ENCODE measurements around the gene PDGFRA. TPM values are rescaled to one million over a fixed set of nuclear protein-coding genes. Genes with fewer than 3 reads are reported as not detected.

The PDGFRA gene
- total RNA-seq, 1 experiment from 2014 or later, result 6.8 TPM

DNA sequence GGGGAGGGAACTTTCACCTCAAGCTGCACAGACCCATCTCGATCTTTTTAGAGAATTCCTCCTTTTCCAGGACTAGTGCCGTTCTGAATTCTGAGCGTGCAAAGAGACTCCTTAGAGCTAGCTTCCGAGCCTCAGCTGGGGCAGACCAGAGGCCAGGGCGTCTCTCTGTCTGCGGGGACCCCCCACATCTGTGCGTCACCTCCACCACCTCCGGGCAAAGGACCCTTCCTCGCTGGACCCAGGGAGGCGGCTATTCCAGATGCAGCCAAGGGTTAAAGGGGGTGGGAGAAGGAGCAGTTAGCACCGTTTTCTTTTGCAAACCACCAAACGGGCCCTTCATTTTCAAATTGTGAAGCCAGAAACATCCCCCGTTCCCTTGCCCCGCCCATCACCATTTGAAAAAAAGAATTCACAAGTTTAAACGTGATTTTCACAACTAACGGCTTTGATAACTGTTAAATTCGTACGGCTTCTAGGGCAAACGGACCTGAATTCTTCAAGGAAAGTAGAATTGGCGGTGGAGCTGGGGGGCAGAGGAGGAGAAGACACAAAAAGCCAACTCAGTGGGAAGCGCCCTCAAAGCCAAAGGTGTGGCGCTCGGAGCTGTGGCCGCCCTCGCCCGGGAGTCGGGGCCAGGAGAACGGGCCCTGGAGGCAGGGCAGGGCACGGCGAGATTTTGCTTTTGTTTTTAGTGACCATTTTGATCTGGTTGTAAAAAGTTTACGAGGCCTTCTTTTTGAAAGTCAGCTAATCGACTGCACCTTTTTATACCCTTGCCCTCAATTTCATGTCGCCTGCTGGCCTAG, 3.3 kb upstream of the PDGFRA start:
- Histone ChIP-seq H3K4ac (ENCODE audit: low read depth, low read length) (no peak overlapping the region), H2AFZ (ENCODE audit: low read length) (no peak overlapping the region), H4K5ac (ENCODE audit: insufficient read length, low read depth, low read length) (no peak overlapping the region), H3K9ac (ENCODE audit: extremely low read depth, insufficient read length, low read length) (no peak overlapping the region), H3K27me3 (ENCODE audit: insufficient read depth, low read length) (peaks cover 67% of the 10 kb centered on the region), H2BK5ac (ENCODE audit: insufficient read length, low read length) (no peak overlapping the region), H3K4me1 (ENCODE audit: insufficient read depth, low read length) (no peaks in the 10 kb centered on the region; the same call in 1 of the 2 replicates), H3K79me1 (ENCODE audit: insufficient read depth, low read depth, low read length, poor library complexity, severe bottlenecking) (no peaks in the 10 kb centered on the region), H4K91ac (ENCODE audit: insufficient read length, low read depth, low read length) (no peak overlapping the region), H3K79me2 (ENCODE audit: insufficient read depth, low read length) (no peaks in the 10 kb centered on the region), H3K23ac (ENCODE audit: insufficient read length, low read depth, low read length) (no peak overlapping the region), H3K9me3 (ENCODE audit: control insufficient read depth, low read depth, low read length) (no peaks in the 10 kb centered on the region), H3K56ac (ENCODE audit: insufficient read length, low read depth, low read length) (no peak overlapping the region), H2AK5ac (ENCODE audit: insufficient read length, low read length) (no peak overlapping the region), H3K18ac (ENCODE audit: insufficient read length, low read depth, low read length) (no peak overlapping the region), H3K27ac (ENCODE audit: insufficient read length, low read depth, low read length) (no peak overlapping the region), H3K23me2 (ENCODE audit: insufficient read length, low read depth, low read length, poor library complexity, severe bottlenecking) (peaks cover 29% of the 10 kb centered on the region), H2BK120ac (ENCODE audit: low read depth, low read length, poor library complexity, severe bottlenecking) (no peak overlapping the region), H4K8ac (replicated peaks; ENCODE audit: insufficient read length, low read depth, low read length) (no peak overlapping the region), H3T11ph (ENCODE audit: low read length) (no peak overlapping the region), H4K20me1 (ENCODE audit: control insufficient read depth, insufficient read depth, insufficient read length) (no peaks in the 10 kb centered on the region), H2BK15ac (ENCODE audit: low read depth, low read length) (no peak overlapping the region), H3K14ac (ENCODE audit: insufficient read depth, low read length) (no peak overlapping the region), H2BK20ac (ENCODE audit: low read depth, low read length, poor library complexity, severe bottlenecking) (no peak overlapping the region), H3K4me2 (ENCODE audit: insufficient read depth, insufficient read length, low read length) (peak overlapping the region; percentile 89), H2BK12ac (ENCODE audit: insufficient read length, low read depth, low read length) (no peak overlapping the region)
- peaks cover 100% of the 10 kb centered on the region for H3K27me3 Mint-ChIP-seq (ENCODE audit: low read depth)
- TF ChIP-seq, protein P1, sequence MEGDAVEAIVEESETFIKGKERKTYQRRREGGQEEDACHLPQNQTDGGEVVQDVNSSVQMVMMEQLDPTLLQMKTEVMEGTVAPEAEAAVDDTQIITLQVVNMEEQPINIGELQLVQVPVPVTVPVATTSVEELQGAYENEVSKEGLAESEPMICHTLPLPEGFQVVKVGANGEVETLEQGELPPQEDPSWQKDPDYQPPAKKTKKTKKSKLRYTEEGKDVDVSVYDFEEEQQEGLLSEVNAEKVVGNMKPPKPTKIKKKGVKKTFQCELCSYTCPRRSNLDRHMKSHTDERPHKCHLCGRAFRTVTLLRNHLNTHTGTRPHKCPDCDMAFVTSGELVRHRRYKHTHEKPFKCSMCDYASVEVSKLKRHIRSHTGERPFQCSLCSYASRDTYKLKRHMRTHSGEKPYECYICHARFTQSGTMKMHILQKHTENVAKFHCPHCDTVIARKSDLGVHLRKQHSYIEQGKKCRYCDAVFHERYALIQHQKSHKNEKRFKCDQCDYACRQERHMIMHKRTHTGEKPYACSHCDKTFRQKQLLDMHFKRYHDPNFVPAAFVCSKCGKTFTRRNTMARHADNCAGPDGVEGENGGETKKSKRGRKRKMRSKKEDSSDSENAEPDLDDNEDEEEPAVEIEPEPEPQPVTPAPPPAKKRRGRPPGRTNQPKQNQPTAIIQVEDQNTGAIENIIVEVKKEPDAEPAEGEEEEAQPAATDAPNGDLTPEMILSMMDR (conservative IDR thresholded peaks at IDR 0.05), result 0 out of 3 replicates have a peak, but pooled peaks have one; percentile 9
- peaks cover 41 to 52% of the 10 kb centered on the region in 2 experiments for H3K4me1 Mint-ChIP-seq
- no peaks in the 10 kb centered on the region for H3K36me3 Mint-ChIP-seq (ENCODE audit: insufficient read depth in 1 of 3, low read depth in 3 of 3)
- peaks cover 0 to 6% of the 10 kb centered on the region in 2 experiments; a peak in 2 of 5 replicates for H3K9me3 Mint-ChIP-seq
- DNase-seq, result peak; percentile 38
- H3K4me3 Mint-ChIP-seq, result peak overlapping the region; percentile 62 to 81
- WGBS (ENCODE audit: extremely low coverage, insufficient read length, low lambda C conversion rate), result no CpG with 5 or more reads among the region's 33 CpGs
- H3K27ac Mint-ChIP-seq, result no peak overlapping the region
